COLO829 (cell line): ENCODE measurements around the gene RC3H2.
A peak's percentile ranks its signal among the peaks of the same experiment; 100 is the strongest.

Experiments
- DNase-seq: peaks from one replicate; pipeline ENCODE4 v3.0.0; 2012; ENCODE audit warnings: low spot score

The RC3H2 gene

DNA sequence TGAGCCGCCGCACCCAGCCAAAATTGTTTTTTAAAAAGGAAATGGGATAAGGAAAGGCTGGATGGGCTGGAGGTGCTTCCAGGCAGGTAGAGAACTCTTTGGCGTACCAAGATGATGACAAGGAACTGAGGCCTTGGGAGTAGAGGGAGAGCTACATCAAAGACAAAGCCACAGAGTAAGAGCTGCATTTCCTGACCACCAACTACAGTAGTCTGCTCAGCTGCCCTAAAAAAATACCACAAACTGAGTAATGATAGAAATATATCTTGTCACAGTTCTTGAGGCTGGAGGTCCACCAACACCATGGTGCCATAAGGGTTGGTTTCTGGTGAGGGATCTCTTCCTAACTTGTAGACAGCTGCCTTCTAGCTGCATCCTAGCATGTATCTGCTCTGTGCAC is 97.0 kb downstream of the RC3H2 start:
- DNase-seq: no peak

DNA sequence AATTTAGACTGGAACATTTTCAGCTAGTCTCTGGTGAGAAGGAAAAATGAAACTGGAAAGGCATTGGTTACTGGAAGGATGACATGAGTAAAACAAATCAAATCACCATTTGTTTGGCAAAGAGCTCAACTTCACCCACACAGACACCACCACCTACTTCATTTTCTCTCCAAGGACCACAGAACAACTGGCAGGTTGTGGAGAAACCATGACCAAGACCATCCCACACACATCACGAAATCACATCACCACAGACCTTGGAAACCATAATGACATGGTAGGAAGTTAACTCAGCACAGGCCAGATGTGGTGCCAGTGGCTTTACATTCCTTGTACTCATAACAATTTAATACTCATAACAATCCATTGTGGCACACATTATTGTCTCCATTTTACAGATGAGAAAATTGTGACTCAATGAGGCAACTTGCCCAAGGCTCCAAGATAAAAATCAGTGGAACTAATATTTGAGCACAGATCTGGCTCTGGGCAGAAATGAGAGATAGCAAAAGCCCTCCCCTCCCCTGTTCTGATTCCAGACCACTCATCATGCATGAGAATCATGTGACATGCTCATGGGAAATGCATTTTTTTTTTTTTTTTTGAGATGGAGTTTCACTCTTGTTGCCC is 97.8 kb downstream of the RC3H2 start:
- DNase-seq: no peak

DNA sequence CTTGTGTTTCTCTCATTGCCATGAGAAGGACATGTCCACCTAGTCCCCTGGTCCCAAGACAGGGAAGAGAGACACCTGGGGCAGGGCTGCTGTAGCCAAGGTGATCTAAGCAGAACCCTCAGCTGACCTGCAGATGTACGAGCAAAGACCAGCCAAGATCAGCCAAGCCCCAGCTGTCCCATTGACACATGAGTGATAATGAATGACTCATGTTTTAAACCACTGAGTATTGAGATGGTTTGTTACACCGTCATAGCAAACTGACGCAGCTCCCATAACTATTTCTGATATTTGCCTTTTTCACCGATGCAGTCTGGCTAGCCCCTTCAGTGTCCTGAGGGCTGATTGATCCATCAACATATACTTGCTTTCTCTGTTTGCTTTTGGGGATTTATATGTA is 98.5 kb downstream of the RC3H2 start:
- no peak for DNase-seq

DNA sequence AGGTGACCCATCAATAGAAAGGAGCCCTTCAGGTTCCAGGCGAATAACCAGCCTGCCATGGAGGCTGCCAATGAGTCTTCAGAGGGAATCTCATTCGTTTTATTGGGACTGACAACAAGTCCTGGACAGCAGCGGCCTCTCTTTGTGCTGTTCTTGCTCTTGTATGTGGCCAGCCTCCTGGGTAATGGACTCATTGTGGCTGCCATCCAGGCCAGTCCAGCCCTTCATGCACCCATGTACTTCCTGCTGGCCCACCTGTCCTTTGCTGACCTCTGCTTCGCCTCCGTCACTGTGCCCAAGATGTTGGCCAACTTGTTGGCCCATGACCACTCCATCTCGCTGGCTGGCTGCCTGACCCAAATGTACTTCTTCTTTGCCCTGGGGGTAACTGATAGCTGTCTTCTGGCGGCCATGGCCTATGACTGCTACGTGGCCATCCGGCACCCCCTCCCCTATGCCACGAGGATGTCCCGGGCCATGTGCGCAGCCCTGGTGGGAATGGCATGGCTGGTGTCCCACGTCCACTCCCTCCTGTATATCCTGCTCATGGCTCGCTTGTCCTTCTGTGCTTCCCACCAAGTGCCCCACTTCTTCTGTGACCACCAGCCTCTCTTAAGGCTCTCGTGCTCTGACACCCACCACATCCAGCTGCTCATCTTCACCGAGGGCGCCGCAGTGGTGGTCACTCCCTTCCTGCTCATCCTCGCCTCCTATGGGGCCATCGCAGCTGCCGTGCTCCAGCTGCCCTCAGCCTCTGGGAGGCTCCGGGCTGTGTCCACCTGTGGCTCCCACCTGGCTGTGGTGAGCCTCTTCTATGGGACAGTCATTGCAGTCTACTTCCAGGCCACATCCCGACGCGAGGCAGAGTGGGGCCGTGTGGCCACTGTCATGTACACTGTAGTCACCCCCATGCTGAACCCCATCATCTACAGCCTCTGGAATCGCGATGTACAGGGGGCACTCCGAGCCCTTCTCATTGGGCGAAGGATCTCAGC is 104.8 kb downstream of the RC3H2 start, which contains the start of gene OR1K1:
TSS of gene OR1K1 (plus strand) at position 58 of the 995 bp plus-strand sequence. CDS start at position 58, 0 bp downstream.
- DNase-seq: no peak

DNA sequence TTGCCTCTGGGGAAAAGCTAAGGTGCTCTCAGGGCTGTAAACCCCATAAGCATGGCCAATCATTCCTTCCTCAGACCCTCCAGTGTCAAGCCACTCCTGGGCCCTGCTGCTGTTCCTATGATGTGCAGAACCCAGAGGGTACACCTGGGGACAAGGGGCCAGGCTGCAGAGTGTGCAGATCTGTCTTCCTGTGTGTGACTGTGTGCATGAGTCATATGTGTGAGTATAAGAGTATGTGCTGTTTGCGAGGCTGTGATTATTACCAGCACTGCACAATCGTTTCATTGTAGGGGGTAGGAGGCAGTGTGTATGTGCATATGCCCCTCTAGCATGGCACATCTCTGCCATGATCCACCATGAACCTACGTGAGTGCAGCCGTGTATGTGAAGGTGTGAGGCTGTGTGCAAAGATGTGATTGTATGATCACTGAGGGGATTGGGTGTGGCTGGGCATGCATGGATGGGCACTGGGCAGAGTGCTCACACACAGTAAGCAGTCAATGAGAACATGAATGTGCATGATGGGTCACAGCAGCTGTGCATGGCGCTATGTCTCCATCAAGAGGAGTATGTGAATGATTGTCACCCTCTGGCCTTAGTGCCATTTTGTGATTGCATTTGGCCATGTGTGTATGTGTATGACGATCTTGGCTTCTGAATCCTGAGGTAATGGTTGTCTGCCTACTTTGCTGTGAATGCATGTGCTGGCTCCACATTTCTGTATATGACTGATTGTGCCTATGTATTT is 107.7 kb downstream of the RC3H2 start:
- peak; percentile 49 for DNase-seq
